ENCODE measurements around the gene LAP3.

GRCh38 chr4:17559709-17560048, 17.3 kb upstream of the LAP3 start:
- no peak for TF ChIP-seq CTCF (IDR thresholded peaks at IDR 0.05)
- TF ChIP-seq POLR2A (IDR thresholded peaks at IDR 0.05), result no peak
